H9 (cell line): ENCODE data around the gene TMEM147. TPM values are rescaled to one million over a fixed set of nuclear protein-coding genes. Genes with fewer than 3 reads are reported as not detected.
A peak's percentile ranks its signal among the peaks of the same experiment; 100 is the strongest.

Experiments used
- DNase-seq: peaks from one replicate; pipeline ENCODE4 v3.0.0-alpha.2; 2017
- H2AFZ ChIP-seq: one replicate; pipeline ENCODE4 v1.6.1; 2013; ENCODE audit warnings: mild to moderate bottlenecking, low read length, control low read depth, moderate library complexity
- H2AK5ac ChIP-seq: 2 replicates; pipeline ENCODE4 v1.6.1; 2013; ENCODE audit warnings: low read length, control low read depth, mixed read lengths; ENCODE audit not compliant: insufficient read length
- H2BK120ac ChIP-seq: one replicate; pipeline ENCODE4 v1.6.1; 2013; ENCODE audit warnings: low read depth, mild to moderate bottlenecking, low read length, control low read depth, inconsistent platforms; ENCODE audit not compliant: poor library complexity, severe bottlenecking
- H2BK12ac ChIP-seq: 2 replicates; pipeline ENCODE4 v1.6.1; 2013; ENCODE audit warnings: low read length, control low read depth, mixed read lengths, low read depth; ENCODE audit not compliant: insufficient read length
- H2BK15ac ChIP-seq: 2 replicates; pipeline ENCODE4 v1.6.1; 2013; ENCODE audit warnings: low read depth, low read length, control low read depth
- H2BK20ac ChIP-seq: one replicate; pipeline ENCODE4 v1.6.1; 2013; ENCODE audit warnings: low read depth, mild to moderate bottlenecking, low read length, control low read depth, inconsistent platforms; ENCODE audit not compliant: poor library complexity, severe bottlenecking
- H2BK5ac ChIP-seq: 2 replicates; pipeline ENCODE4 v1.6.1; 2013; ENCODE audit warnings: low read length, control low read depth, mixed read lengths; ENCODE audit not compliant: insufficient read length
- H3K14ac ChIP-seq: 2 replicates; pipeline ENCODE4 v1.6.1; 2013; ENCODE audit warnings: low read length, control low read depth; ENCODE audit not compliant: insufficient read depth
- H3K18ac ChIP-seq: 2 replicates; pipeline ENCODE4 v1.6.1; 2013; ENCODE audit warnings: low read depth, mild to moderate bottlenecking, mixed read lengths, low read length, control low read depth; ENCODE audit not compliant: insufficient read length
- H3K23ac ChIP-seq: 2 replicates; pipeline ENCODE4 v1.6.1; 2013; ENCODE audit warnings: low read length, control low read depth, mixed read lengths, low read depth; ENCODE audit not compliant: insufficient read length
- H3K23me2 ChIP-seq: 2 replicates; pipeline ENCODE4 v1.6.1; 2013; ENCODE audit warnings: low read depth, mild to moderate bottlenecking, mixed read lengths, low read length, control low read depth; ENCODE audit not compliant: insufficient read length, poor library complexity, severe bottlenecking
- H3K27ac ChIP-seq: 2 replicates; pipeline ENCODE4 v1.5.1; 2013; ENCODE audit warnings: low read length, control low read depth, mixed read lengths, low read depth; ENCODE audit not compliant: insufficient read length
- H3K27me3 ChIP-seq: 2 replicates; pipeline ENCODE4 v1.6.1; 2013; ENCODE audit warnings: low read length, control low read depth, inconsistent platforms; ENCODE audit not compliant: insufficient read depth
- H3K4ac ChIP-seq: 2 replicates; pipeline ENCODE4 v1.6.1; 2013; ENCODE audit warnings: low read depth, mild to moderate bottlenecking, control low read depth, inconsistent platforms, low read length, moderate library complexity
- H3K4me1 ChIP-seq: 2 replicates; pipeline ENCODE4 v1.6.1; 2013; ENCODE audit warnings: low read length, control low read depth, inconsistent platforms; ENCODE audit not compliant: insufficient read depth
- H3K4me2 ChIP-seq: 2 replicates; pipeline ENCODE4 v1.6.1; 2013; ENCODE audit warnings: low read length, control low read depth, mixed read lengths; ENCODE audit not compliant: insufficient read length, insufficient read depth
- H3K56ac ChIP-seq: 2 replicates; pipeline ENCODE4 v1.6.1; 2013; ENCODE audit warnings: low read depth, mild to moderate bottlenecking, mixed read lengths, low read length, control low read depth; ENCODE audit not compliant: insufficient read length
- H3K79me1 ChIP-seq: 2 replicates; pipeline ENCODE4 v1.6.1; 2013; ENCODE audit warnings: low read depth, mild to moderate bottlenecking, moderate library complexity, low read length, control low read depth, inconsistent platforms; ENCODE audit not compliant: insufficient read depth, poor library complexity, severe bottlenecking
- H3K79me2 ChIP-seq: 2 replicates; pipeline ENCODE4 v1.6.1; 2013; ENCODE audit warnings: low read length, control low read depth, inconsistent platforms; ENCODE audit not compliant: insufficient read depth
- H3K9ac ChIP-seq: 2 replicates; pipeline ENCODE4 v1.6.1; 2013; ENCODE audit warnings: low read length, control low read depth, mixed read lengths; ENCODE audit not compliant: insufficient read length; ENCODE audit errors: extremely low read depth
- H3K9me3 ChIP-seq: one replicate; pipeline ENCODE4 v1.6.1; 2013; ENCODE audit warnings: low read depth, low read length, inconsistent platforms; ENCODE audit not compliant: control insufficient read depth
- H3T11ph ChIP-seq: one replicate; pipeline ENCODE4 v1.6.1; 2013; ENCODE audit warnings: mild to moderate bottlenecking, low read length, control low read depth, inconsistent platforms
- H4K20me1 ChIP-seq: one replicate; pipeline ENCODE4 v1.6.1; 2013; ENCODE audit not compliant: control insufficient read depth, insufficient read length, insufficient read depth
- H4K5ac ChIP-seq: 2 replicates; pipeline ENCODE4 v1.6.1; 2013; ENCODE audit warnings: low read depth, mild to moderate bottlenecking, mixed read lengths, low read length, control low read depth; ENCODE audit not compliant: insufficient read length
- H4K8ac ChIP-seq: replicated peaks from 2 replicates; pipeline ENCODE4 v1.6.1; 2013; ENCODE audit warnings: low read length, control low read depth, mixed read lengths, low read depth; ENCODE audit not compliant: insufficient read length
- H4K91ac ChIP-seq: 2 replicates; pipeline ENCODE4 v1.6.1; 2013; ENCODE audit warnings: low read depth, mild to moderate bottlenecking, moderate library complexity, mixed read lengths, low read length, control low read depth; ENCODE audit not compliant: insufficient read length
- H3K27ac Mint-ChIP-seq, 3 experiments: 2 replicates in 2 of 3; 3 replicates in 1 of 3; pipeline ENCODE4 v1.8.0; 2020 to 2021; ENCODE audit warnings: mixed read lengths in 3 of 3, mild to moderate bottlenecking in 1 of 3, moderate library complexity in 1 of 3
- H3K27me3 Mint-ChIP-seq: 2 replicates; pipeline ENCODE4 v1.8.0; 2021; ENCODE audit warnings: low read depth, mild to moderate bottlenecking, moderate library complexity, mixed read lengths
- H3K36me3 Mint-ChIP-seq, 3 experiments: 2 replicates in 2 of 3; 3 replicates in 1 of 3; pipeline ENCODE4 v1.8.0; 2020 to 2021; ENCODE audit warnings: low read depth in 3 of 3, mixed read lengths in 3 of 3; ENCODE audit not compliant: insufficient read depth in 1 of 3
- H3K4me1 Mint-ChIP-seq, 2 experiments: 2 replicates each; pipeline ENCODE4 v1.8.0; 2020; ENCODE audit warnings: mixed read lengths in 2 of 2
- H3K4me3 Mint-ChIP-seq, 2 experiments: 2 replicates in 1 of 2; 3 replicates in 1 of 2; pipeline ENCODE4 v1.8.0; 2020 to 2021; ENCODE audit warnings: mild to moderate bottlenecking in 2 of 2, mixed read lengths in 2 of 2, moderate library complexity in 1 of 2
- H3K9me3 Mint-ChIP-seq, 2 experiments: 2 replicates in 1 of 2; 3 replicates in 1 of 2; pipeline ENCODE4 v1.8.0; 2020; ENCODE audit warnings: mild to moderate bottlenecking in 2 of 2, mixed read lengths in 2 of 2, moderate library complexity in 1 of 2
- CTCF ChIP-seq: fragments of 200-600 bp; sonication (generic); conservative IDR thresholded peaks from 3 replicates; pipeline ENCODE4 v1.8.0; 2021; ENCODE audit warnings: antibody characterized with exemption, mild to moderate bottlenecking
- WGBS: extraction: QIAGEN DNeasy Blood & Tissue Kit; methylation state at CpG from one replicate; pipeline ENCODE4 v1.1.7; 2013; ENCODE audit warnings: missing lambda C conversion rate, low lambda C conversion rate, mixed read lengths; ENCODE audit not compliant: insufficient read length; ENCODE audit errors: extremely low coverage; 5-methylcytosine and 5-hydroxymethylcytosine counted together
- total RNA-seq: library from RNA; stranded (reverse); gene quantifications from 2 replicates; pipeline ENCODE4 v1.2.1, GENCODE V29; 2021

The TMEM147 gene
- total RNA-seq, 1 experiment from 2014 or later, result 125 TPM

DNA sequence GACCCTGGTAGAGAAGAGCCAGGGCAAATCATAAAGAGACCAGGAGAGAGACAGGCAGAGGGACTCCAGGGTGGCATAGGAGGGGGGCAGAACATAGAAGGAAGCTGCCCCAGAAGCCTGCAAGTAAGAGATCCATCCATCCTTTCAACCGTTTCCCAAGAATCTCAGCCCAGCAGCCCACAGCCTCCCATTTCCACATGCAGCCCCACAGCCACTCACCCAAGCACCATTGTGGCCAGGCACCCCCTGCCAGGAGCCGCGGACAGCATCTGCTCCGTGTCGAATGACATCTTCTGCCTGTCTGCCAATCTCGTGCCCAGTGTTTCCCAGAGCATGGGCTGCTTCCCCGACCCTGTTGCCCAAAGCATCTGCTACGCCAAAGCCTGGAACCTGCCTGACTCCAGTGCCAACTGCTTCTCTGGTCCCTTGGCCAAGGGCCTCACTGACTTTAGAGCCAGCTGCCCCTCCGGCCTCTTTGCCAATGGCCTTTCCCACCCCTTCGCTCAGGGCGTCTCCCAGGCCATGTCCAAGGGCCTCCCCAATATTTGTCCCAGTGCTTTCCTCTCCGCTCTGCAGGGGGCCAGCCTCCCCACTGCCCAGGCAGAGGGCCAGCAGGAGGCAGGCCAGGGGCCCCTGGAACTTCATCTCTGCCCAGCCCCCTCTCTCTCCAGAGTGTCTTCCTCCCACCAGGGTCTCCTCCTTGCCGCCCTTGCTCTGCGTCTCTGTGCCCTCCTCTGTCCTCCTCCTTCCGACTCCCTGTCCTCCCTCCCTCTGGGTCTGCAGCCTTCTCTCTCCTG is 32.4 kb upstream of the TMEM147 start:
- H2BK120ac ChIP-seq, result no peak overlapping the region
- Mint-ChIP-seq H3K9me3 (no peaks in the 10 kb centered on the region; a peak in 1 of 5 replicates), H3K4me1 (peaks cover 22 to 41% of the 10 kb centered on the region in 2 experiments), H3K4me3 (peak overlapping the region in 1 of 2 experiments; percentile 47; a peak in 2 of 5 replicates), H3K27me3 (peaks cover 31% of the 10 kb centered on the region), H3K36me3 (peaks cover 6 to 7% (median 6%) of the 10 kb centered on the region in 3 experiments), H3K27ac (peak overlapping the region in 1 of 3 experiments; percentile 3; a peak in 1 of 7 replicates)
- no peak overlapping the region for H2AFZ ChIP-seq
- H2BK20ac ChIP-seq, result no peak overlapping the region
- H3K18ac ChIP-seq, result no peak overlapping the region
- no peaks in the 10 kb centered on the region; the same call in 1 of the 2 replicates for H3K27me3 ChIP-seq
- no peak overlapping the region for H2BK12ac ChIP-seq
- no peaks in the 10 kb centered on the region for H3K79me1 ChIP-seq
- H3T11ph ChIP-seq, result no peak overlapping the region
- H4K20me1 ChIP-seq, result no peaks in the 10 kb centered on the region
- H3K9ac ChIP-seq, result no peak overlapping the region
- no peak overlapping the region for H4K8ac ChIP-seq
- H4K5ac ChIP-seq, result no peak overlapping the region
- DNase-seq, result no peak
- no peak overlapping the region for H2AK5ac ChIP-seq
- TF ChIP-seq CTCF, result no peak
- peak overlapping the region; percentile 43 for H3K4me2 ChIP-seq
- no peak overlapping the region for H2BK15ac ChIP-seq
- H4K91ac ChIP-seq, result no peak overlapping the region
- H3K4ac ChIP-seq, result no peak overlapping the region
- WGBS, result no CpG with 5 or more reads among the region's 15 CpGs
- H3K23me2 ChIP-seq, result peaks cover 12% of the 10 kb centered on the region
- peaks cover 3% of the 10 kb centered on the region; the same call in 1 of the 2 replicates for H3K79me2 ChIP-seq
- no peaks in the 10 kb centered on the region for H3K9me3 ChIP-seq
- H3K23ac ChIP-seq, result no peak overlapping the region
- H3K27ac ChIP-seq, result no peak overlapping the region
- H3K4me1 ChIP-seq, result no peaks in the 10 kb centered on the region
- H3K14ac ChIP-seq, result no peak overlapping the region; the same call in 1 of the 2 replicates
- no peak overlapping the region for H2BK5ac ChIP-seq
- no peak overlapping the region for H3K56ac ChIP-seq
